NCI-H146 treated with DMSO at 0.1 percent for 48 hours (cell line): ENCODE results near the gene PIEZO1.
"Not testable (repeated sequence)": the region's sequence is repeated elsewhere in the genome, so short reads cannot be mapped to it uniquely, and the experiment has no call there.

ENCODE experiments used
- DNase-seq: peaks from one replicate; lab custom pipeline; 2025; ENCODE audit not compliant: unreplicated experiment; lab: John Stamatoyannopoulos, UW

The PIEZO1 gene

DNA sequence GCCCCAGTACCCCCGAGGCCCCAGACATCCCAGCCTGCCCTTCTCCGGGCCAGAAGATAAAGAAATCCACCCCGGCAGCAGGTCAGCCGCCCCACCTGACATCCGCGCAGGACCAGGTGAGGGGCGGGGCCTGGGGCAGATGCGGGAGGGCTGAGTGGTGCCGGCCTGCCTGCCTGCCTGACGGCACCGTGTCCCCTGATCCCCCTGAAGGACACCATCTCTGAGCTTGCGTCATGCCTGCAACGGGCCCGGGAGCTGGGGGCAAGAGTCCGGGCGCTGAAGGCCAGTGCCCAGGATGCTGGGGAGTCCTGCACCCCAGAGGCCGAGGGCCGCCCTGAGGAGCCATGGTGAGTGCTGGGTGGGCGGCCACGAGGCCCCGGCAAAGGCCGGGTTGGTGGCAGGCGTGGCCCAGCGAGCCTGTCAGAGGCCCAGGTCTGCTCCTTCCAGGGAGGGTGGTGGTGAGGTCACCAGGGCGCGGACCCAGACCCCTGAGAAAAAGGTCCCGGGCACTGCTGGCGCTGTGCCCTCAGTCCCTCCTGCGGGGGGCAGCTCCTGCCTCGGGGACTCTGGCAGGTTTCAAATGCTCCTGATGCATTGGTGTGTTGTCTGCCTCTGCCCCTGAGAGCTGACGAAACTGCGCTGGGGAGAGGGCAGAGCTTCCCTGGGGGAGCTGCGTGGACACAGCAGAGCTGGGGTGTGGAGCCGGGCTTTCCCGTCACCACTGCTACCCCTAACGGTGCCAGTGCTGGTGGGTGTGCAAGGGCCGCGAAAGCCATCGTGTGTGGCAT is 19.7 kb upstream of the PIEZO1 start:
- peak; percentile 15 for DNase-seq

DNA sequence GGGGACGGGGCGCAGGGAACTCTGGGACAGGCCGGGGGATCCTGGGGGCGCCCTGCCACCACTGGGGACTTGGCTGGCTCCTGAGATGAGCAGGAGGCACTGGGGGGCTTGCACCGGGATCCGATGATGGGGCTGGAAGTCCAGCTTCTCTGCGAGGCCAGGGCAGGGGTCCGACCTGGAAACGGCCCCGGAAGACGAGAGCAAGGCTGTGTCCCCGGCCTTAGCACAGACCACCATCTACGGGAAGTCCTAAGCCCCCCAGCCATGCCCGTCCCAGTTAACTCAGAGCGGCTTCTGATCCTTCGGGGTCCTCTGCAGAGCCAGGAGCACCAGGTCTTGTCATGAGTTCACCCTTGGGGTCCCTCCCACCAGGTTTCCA is 19.1 kb upstream of the PIEZO1 start:
- DNase-seq = no peak

DNA sequence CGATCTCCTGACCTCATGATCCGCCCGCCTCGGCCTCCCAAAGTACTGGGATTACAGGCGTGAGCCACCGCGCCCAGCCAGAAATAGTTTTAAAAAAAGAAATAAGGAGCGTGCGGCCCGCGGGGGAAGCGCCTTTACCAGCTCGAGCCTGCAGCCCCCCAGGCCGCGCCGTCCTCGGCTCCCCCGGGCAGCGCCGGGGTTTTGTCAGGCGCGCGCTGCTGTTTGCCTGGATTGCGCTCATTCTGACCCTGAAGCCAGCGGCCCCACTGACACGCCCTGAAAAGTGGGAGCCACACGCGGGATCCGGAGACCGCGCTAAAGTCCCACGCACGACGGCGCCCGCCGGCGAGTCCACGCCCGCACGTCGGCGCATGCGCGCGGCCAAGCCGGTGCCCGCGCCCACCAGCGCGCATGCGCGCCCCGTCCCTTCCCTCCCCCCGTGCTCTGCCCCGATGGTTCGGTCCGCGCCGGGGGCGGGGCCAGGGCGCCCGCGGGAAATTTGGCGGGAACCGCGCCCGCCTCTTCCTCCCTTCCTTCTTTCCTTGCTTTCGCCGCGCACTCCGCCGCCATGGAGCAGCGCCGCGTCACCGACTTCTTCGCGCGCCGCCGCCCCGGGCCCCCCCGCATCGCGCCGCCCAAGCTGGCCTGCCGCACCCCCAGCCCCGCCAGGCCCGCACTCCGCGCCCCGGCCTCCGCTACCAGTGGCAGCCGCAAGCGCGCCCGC is 18.4 kb upstream of the PIEZO1 start, which contains the start of gene CDT1:
Gene CDT1, plus strand, starts transcription at position 526 of the 724 bp plus-strand sequence. Its CDS starts 43 bp downstream, at position 569.
- DNase-seq = peak; percentile 44

DNA sequence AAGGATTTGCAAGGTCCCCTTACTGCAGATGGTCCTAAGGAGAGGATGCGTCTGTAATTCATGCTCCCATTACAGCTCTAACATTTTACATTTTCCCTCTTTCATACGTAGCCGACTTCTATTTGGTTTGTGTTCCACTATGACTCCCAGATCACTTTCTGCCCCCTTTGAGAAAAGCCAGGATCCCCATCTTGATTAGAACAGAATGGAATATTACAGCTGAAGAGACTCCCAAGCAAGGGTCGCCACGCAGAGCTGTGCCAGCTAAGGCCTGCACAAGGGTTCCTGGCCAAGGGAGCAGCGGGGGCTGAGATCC is 15.2 kb upstream of the PIEZO1 start:
- no peak for DNase-seq

DNA sequence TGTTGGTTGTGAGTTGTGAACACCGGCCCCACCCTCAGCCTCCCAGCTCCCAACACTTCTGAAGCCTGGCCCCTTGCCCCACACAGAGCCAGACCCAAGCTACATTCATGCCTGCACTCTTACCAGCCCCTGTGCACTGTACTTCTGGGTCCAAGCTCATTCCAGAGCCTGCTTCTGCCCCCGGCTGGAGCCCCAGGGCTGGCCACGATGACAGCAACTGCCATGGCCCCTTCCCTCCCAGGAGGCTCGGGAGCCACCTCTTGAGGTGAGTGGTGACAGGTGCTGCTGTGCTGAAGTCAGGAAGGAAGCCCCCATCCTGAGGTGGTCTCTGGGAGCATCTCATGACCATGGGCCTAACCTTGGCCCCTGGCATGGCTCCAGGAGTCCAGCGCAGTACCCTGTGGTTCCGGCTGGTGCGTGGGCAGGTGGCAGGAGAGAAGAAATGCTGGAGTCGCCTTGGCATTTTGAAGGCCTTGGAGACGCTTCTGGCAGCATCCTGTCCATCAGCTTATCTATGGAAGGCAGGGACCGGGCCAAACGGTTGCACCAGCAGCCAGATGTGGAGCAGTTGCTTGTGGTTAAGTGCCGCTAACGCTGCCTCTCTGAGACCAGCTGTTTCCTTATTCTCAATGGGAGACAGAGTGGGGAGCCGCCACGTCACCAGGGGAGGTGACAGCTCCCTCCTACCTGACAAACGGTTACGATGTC is 14.7 kb upstream of the PIEZO1 start:
- no peak for DNase-seq

DNA sequence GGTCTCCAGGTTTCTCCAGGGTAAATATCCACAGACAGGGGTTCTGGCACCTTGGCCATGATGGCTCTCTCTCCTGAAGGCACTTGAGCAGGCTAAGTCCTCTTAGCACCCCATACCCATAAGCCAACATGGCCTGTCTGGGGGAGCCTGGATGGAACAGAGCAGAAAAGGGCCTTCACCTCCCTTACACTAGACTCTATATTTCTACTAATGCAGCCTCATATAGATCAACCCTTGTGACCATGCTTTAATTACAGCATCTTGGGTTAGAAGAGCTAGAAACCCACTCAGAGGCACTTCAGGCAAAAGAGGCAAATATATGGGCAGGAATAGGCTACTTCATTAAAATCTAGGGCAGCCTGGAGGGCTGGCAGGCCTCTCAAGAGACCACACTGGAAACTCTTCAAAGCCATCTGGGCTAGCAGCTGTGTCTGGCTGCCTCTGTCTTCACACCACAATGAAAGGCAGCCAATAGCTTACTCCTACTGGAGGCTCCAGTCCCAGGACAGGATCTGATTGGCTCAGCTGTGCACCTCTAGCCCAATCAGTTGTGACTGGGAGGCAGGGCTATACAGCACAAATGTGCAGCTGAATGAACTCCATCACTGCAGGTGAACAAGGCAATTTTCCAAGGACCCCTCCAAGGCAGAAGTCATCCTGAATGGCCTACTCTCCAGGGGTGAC is 13.9 kb upstream of the PIEZO1 start:
- DNase-seq = no peak

DNA sequence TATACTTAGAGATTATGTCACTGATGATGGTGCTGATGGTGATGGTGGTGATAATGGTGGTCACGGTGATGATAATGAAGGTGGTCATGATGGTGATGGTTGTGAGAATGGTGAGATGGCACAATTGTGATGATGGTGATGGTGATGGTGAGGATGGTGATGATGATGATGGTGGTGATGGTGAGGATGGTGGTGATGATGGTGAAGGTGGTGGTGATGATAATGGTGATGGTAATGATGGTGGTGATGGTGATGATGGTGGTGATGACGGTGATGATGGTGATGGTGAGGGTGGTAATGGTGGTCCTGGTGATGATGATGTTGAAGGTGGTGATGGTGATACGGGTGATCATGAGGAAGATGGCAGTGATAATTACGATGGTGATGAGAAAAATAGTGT is 13.1 kb upstream of the PIEZO1 start:
- DNase-seq = no peak

DNA sequence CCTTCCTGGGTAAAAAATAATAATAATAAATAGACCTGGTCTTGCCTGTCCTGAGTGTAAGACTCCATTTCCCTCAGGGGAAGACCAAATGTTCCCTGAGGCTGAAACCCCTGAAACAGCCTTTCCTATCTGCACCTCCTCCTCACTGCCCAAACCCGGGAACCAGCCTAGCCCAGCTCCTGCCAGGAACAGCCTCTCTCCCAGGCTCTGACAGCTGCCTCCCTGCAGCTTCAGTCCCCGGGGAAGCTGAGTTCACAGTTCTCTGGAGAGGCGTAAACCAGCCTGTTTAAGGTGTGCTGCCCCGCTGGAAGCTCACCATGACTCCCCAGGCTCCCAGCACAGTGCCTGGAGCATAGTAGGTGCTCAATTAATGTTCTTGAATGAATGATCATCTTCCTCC is 11.3 kb upstream of the PIEZO1 start:
- DNase-seq = no peak

DNA sequence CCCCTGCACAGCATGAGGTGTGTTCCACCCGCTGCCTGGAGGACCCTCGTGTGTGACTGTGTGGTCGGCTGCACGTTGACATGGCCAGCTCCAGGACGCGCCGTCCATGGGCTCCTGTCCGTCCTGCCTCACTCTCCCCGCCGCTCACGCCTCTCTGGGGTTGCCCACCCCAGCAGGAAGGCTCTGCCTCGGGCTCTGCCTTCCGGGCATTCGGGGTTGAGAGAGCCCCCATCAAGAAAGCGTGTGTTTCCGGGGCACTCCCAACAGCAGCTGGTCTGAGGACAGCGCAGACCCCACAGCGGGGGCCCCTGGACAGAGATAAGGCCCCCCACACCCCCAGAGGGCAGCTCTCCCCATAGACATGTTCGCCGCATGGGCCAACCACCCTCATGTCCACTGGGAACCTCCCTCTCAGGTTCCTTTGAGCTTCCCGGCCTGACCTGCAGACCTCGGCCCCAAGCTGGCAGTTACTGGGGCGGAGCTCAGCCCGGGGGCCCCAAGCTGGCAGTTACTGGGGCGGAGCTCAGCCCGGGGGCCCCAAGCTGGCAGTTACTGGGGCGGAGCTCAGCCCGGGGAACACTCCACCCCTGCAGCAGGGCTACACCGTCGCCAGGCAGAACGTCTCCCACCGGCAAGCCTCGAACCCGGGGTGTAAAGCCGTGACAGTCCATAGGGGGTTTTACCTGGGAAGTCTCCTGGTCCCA is 8.4 kb upstream of the PIEZO1 start:
- no peak for DNase-seq

DNA sequence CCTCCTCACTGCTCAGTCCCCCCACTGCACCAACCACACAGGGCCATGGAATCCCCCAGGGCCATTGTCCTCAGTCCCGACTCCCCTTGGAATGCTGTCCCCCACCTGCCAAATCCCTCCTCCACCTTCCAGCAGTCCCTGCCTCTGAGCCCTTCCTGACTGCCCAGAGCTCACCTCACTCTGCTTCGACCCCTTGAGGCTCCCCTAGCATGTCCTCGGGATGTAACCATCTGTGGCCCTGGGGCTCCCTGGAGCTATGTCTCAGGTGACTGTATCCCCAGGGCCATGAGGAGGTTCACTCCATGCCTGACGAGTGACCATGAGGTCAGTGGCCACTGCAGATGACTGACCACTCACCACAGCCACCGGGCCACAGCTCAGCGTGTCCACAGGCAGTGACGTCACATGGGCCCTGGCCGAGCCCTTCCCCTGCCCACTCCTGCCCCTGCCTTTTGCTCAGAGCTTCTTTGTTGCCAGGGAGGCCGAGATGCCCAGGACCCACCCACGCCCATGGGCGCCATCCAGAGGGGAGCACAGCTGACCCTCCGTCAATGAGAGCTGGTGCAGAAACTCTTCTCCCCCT is 7.7 kb upstream of the PIEZO1 start:
- DNase-seq = no peak

DNA sequence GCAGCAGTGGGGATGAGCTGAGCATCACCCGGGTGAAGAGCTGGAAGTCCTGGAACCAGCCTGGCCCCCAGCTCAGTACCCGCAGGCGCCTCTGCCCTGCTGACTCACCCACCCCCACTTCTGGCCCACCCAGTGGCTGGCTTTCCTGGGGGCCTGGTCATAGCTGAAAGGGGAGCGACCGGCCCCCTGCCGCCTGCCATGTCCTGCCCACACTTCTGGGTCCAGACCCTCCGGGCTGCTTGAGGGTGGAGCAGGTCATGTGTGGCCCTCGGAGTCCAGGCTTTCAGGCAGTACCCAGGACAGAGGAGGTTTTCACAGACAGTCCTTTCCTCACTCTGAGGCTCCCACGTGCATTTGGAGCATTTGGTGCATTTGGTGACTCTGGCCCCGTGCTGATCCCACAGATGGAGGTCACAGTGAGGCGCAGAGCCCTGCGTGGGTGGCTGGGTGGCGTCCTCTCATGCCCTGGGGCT is 7.1 kb upstream of the PIEZO1 start:
- DNase-seq = no peak

DNA sequence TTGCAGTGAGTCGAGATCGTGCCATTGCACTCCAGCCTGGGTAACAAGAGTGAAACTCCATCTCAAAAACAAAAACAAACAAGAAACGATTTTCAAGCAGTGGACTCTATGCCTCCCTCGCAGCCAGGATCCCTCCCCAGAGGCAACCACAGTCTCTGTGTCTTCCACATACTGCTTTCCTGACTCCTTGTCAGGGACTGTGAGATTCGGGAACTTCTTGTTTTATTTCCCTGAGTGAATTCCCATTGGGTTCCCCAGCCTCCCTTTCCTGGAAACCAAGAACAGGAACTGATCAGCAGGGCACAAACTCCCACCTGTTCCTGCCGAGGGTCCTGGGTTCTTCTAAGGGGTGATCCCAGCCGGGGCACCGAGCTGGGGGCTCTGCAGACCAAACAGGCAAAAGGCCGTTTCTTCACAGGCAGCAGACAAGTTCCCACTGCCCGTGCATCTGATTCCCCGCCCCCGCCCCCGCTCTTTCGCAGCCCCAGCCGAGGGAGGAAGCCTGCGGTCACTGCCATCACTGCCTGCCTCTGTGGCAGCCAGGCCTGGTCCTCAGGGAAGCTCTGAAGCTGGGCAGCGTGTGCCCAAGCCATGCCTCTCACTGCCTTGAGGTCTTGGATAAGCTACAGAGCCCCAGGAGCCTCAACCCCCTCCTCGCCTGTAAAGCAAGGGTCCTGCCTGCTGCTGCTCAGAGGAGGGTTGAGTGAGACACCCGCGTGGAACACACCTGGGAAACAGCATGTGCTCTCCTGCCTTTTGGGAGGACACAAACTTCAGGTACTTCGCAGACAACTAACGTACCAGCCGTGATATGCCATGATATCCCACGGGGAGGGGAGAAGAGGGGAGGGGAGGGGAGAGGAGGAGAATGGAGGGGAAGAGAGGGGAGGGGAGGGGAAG is 5.5 kb upstream of the PIEZO1 start:
- no peak for DNase-seq

DNA sequence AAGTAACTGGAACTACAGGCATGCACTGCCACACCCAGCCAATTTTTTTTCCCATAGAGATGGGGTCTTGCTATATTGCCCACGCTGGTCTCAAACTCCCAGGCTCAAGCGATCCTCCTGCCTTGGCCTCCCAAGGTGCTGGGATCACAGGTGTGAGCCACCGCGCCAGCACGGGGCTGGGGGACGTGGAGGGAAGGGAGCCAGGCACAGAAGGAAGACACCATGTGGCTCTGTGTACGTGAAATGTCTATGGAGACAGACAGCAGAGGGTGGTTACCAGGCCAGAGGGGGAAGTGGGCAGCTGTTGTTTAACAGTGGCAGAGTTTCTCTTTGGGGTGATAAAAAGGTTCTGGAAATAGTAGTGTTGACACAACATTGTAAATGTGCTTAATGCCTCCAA is 4.6 kb upstream of the PIEZO1 start:
- DNase-seq = no peak

DNA sequence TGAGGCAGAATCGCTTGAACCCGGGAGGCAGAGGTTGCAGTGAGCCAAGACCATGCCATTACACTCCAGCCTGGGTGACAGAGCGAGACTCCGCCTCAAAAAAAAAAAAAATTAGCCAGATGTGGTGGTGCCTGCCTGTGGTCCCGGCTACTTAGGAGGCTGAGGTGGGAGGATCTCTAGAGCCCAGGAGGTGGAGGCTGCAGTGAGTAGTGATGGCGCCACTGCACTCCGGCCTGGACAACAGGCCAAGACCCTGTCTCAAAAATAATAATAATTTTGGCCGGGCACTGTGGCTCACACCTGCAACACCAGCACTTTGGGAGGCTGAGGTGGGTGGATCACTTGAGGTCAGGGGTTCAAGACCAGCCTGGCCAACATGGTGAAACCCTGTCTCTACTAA is 3.7 kb upstream of the PIEZO1 start:
- DNase-seq = not testable (repeated sequence)

DNA sequence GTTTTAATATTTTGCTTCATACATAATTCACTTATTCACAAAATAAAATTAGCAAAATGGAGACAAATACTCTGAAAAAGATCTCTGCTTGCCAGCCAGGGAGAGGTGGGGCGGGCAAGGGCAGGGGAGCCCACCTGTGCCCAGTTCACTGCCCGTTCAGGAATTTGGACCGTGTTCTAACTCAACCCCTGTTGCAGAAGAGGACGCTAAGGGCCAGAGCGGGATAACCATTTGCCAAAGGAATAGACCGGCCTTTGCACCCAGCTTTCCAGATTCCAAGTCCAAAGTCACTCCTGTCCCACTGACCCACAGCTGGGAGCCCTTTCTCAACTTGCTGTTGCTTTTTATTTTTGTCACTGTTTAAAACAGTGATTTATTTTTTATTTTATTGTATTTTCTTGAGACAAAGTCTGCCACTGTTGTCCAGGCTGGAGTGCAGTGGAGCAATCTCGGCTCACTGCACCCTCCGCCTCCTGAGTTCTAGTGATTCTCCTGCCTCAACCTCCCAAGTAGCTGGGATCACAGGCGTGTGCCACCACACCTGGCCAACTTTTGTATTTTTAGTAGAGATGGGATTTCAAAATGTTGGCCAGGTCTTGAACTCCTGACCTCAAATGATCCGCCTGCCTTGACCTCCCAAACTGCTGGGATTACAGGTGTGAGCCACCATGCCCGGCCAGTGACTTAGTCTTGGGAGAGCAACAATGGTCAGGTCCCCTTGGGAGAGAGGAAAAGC is 2.7 kb upstream of the PIEZO1 start:
- no peak for DNase-seq

DNA sequence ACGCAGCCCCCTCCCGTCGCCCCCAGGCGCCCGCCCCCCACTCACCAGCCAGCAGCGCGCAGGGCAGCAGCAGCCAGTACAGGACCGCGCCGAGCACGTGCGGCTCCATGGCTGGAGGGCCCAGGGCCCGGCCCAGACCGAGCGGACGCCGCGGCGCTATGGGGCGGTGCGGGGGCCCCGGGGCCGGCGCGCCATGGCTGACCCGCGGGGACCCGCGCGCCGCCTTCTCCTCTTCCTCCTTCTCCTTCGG is 239 bp downstream of the PIEZO1 start:
- DNase-seq = no peak

DNA sequence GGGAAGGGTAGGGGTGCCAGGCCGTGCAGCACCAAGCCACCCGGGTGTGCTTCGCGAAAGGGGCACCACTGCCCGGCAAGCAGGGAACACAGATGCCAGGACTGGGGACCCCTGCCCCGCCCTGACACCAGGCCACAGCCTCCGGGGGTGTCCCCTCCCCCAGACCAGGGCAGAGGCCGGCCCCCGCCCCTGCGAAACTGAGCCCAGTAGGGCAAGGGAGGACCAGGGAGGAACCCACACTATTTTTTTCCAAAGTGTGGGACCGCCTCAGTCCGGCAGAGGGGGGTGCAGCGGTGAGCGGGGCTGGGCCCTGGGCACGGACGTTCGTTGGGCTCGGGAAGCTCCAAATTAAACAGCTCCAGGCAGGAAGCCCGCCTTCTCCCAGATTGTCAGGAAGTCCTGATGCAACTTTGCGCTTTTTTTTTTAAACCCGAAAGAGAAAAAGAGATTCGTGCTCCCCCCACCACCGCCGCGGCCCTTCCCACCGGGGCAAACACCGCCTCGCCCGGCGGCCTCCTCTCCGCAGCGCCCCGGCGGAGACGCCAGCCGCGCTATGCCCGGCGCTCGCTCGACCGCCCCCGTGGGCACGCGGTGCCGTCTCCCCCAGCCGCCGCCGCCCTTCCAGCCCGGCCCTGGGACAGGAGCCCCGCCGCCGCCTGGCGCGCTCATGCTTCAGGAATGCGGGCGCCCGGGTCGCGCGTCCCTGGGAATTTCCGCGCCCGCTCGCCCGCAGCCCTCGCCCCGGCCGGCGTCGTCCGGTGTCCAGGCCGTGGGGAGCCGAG is 755 bp downstream of the PIEZO1 start:
- no peak for DNase-seq

DNA sequence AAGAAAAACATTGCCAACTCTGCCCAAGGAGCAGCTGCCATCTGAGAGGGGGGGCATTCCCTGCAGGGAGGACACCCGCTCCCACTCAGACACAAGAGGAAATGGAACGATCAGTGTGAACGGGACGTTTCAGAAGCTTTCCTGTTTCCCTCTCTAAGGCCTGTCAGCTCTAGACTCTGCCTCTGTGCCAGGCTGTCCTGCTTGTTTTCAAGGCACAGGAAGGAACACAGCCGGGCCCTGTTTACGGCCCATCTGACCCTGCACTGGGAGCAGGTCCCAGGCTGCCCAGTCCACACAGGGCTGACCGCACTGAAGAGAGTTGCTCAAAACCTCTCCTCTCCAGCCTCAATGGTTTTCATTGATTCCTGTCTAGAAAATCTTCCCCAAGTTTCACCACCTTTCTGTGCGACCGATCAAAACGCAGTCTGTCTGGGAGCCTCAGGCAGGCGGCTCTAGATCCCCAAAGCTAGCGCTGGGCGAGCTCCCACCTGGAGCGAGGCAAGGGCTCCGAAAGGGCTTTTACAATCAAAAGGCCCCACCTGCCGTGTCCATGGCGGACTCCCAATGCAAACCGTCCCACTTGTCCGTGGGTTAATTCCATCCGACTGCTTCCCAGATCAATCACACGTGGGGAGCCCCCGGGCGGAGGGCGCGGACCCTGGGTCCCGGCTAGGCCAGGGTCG is 1.5 kb downstream of the PIEZO1 start:
- DNase-seq = no peak
